Measurements from ENCODE around the gene ADCY3.

DNA sequence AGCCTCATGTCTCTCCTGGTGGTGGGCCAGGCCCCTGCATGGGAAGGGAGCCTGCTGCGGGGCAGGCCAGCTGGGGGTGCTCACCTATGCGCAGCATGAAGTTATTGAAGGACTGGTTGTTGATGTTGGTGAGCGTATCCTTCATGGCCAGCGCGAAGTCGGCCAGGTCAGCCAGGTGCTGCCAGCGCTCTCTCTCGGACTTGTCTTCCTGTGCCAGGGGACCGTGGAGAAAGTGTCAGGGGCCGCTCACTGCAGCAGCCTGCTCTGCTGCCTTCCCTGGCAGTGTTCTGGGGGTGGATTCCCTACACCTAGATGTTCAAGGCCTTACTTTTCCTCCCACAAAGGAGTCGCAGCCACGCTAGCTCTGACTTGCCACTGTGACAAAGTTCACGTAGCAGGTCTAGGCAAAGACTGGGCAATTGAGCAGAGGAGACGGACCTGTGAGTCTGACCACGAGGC is 98.6 kb downstream of the ADCY3 start:
- TF ChIP-seq POLR2A (IDR thresholded peaks at IDR 0.05) (no peak), POLR2AphosphoS5 (IDR thresholded peaks at IDR 0.05) (no peak)
- TF ChIP-seq, protein P1, sequence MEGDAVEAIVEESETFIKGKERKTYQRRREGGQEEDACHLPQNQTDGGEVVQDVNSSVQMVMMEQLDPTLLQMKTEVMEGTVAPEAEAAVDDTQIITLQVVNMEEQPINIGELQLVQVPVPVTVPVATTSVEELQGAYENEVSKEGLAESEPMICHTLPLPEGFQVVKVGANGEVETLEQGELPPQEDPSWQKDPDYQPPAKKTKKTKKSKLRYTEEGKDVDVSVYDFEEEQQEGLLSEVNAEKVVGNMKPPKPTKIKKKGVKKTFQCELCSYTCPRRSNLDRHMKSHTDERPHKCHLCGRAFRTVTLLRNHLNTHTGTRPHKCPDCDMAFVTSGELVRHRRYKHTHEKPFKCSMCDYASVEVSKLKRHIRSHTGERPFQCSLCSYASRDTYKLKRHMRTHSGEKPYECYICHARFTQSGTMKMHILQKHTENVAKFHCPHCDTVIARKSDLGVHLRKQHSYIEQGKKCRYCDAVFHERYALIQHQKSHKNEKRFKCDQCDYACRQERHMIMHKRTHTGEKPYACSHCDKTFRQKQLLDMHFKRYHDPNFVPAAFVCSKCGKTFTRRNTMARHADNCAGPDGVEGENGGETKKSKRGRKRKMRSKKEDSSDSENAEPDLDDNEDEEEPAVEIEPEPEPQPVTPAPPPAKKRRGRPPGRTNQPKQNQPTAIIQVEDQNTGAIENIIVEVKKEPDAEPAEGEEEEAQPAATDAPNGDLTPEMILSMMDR (IDR thresholded peaks at IDR 0.05), result no peak

Data from breast epithelium (tissue), 3 donors.